ENCODE measurements around the gene TMIGD1.

Gene TMIGD1

GRCh38 chr17:30378825-30379302 is 45.0 kb upstream of the TMIGD1 start, which contains the start of gene CPD:
Gene CPD (plus strand): TSS chr17:30378927. CDS start chr17:30378981, 54 bp downstream.
- CTCF ChIA-PET: interaction anchor here (1.7 to 2.2 kb wide), 2 partner anchors 33 to 38 kb away, joined by 3 to 7 read pairs; no protein-coding TSS in a partner anchor
- DNase-seq: peak; percentile 91 to 93 (median 93)
- WGBS (ENCODE audit: insufficient coverage): 0% methylated on average over 53 of the region's 59 CpGs

GRCh38 chr17:30378241-30378824 is 44.5 kb upstream of the TMIGD1 start:
- H3K4me1 ChIP-seq (ENCODE audit: control extremely low read depth in 1 of 4, control insufficient read depth in 4 of 4, insufficient read depth in 4 of 4, low read length in 3 of 4): peaks cover 15 to 29% (median 26%) of the 10 kb centered on the region in 4 experiments
- 1% methylated on average over 28 of the region's 31 CpGs for WGBS (ENCODE audit: insufficient coverage)

More at GRCh38 chr17:30378825-30379302, 45.0 kb upstream of the TMIGD1 start, which contains the start of gene CPD:
- H3K4me1 ChIP-seq (ENCODE audit: control extremely low read depth in 1 of 4, control insufficient read depth in 4 of 4, insufficient read depth in 4 of 4, low read length in 3 of 4): peaks cover 15 to 29% (median 26%) of the 10 kb centered on the region in 4 experiments
- H3K4me3 ChIP-seq (ENCODE audit: control insufficient read depth in 1 of 7, extremely low read depth in 1 of 7, insufficient read depth in 4 of 7, low read depth in 2 of 7, low read length in 6 of 7): peak within 1 kb of the TSS; percentile 78 to 89 (median 82)
- POLR2A ChIA-PET: no interaction called here
- peaks cover 0 to 2% (median 0%) of the 10 kb centered on the region in 4 experiments for H3K36me3 ChIP-seq (ENCODE audit: control insufficient read depth in 4 of 4, insufficient read depth in 4 of 4, low read length in 3 of 4)
- H3K27ac ChIP-seq (ENCODE audit: insufficient read depth in 1 of 2, low read depth in 1 of 2, low read length in 2 of 2, poor library complexity in 1 of 2, severe bottlenecking in 2 of 2): peak within 1 kb of the TSS in 1 of 2 experiments; percentile 18
- peaks cover 0 to 16% (median 9%) of the 10 kb centered on the region in 5 experiments for H3K27me3 ChIP-seq (replicated peaks in 2 of 5; ENCODE audit: control insufficient read depth in 4 of 5, insufficient read depth in 5 of 5, low read length in 4 of 5)
- H3K9me3 ChIP-seq (ENCODE audit: control extremely low read depth in 1 of 5, control insufficient read depth in 4 of 5, insufficient read depth in 2 of 5, low read depth in 1 of 5, low read length in 4 of 5): no peaks in the 10 kb centered on the region

GRCh38 chr17:30377574-30378240 is 43.9 kb upstream of the TMIGD1 start:
- Histone ChIP-seq H3K36me3 (ENCODE audit: control insufficient read depth in 4 of 4, insufficient read depth in 4 of 4, low read length in 3 of 4) (peaks cover 0 to 2% (median 0%) of the 10 kb centered on the region in 4 experiments), H3K27me3 (replicated peaks in 2 of 5; ENCODE audit: control insufficient read depth in 4 of 5, insufficient read depth in 5 of 5, low read length in 4 of 5) (peaks cover 0 to 16% (median 12%) of the 10 kb centered on the region in 5 experiments), H3K4me1 (ENCODE audit: control extremely low read depth in 1 of 4, control insufficient read depth in 4 of 4, insufficient read depth in 4 of 4, low read length in 3 of 4) (peaks cover 15 to 27% (median 26%) of the 10 kb centered on the region in 4 experiments), H3K9me3 (ENCODE audit: control extremely low read depth in 1 of 5, control insufficient read depth in 4 of 5, insufficient read depth in 2 of 5, low read depth in 1 of 5, low read length in 4 of 5) (no peaks in the 10 kb centered on the region), H3K27ac (ENCODE audit: insufficient read depth in 1 of 2, low read depth in 1 of 2, low read length in 2 of 2, poor library complexity in 1 of 2, severe bottlenecking in 2 of 2) (no peak overlapping the region), H3K4me3 (ENCODE audit: control insufficient read depth in 1 of 7, extremely low read depth in 1 of 7, insufficient read depth in 4 of 7, low read depth in 2 of 7, low read length in 6 of 7) (peak overlapping the region in 4 of 7 experiments; percentile 78 to 86 (median 83))
- POLR2A ChIA-PET: interaction anchor here (0.6 kb wide), 1 partner anchor 37 kb away, joined by 4 read pairs; no protein-coding TSS in a partner anchor
- CTCF ChIA-PET: interaction anchor here (0.5 to 2.2 kb wide), 4 partner anchors 9 to 37 kb away, joined by 3 to 7 read pairs (median 3); no protein-coding TSS in a partner anchor
- DNase-seq: no peak
- whole genome bisulfite sequencing (ENCODE audit: insufficient coverage): 95% methylated on average over 4 of the region's 11 CpGs

More at GRCh38 chr17:30378241-30378824, 44.5 kb upstream of the TMIGD1 start:
- ChIA-PET CTCF (interaction anchor here (1.2 to 2.2 kb wide), 3 partner anchors 12 to 37 kb away, joined by 3 to 7 read pairs (median 3); no protein-coding TSS in a partner anchor), POLR2A (interaction anchor here (0.6 kb wide), 1 partner anchor 38 kb away, joined by 4 read pairs; no protein-coding TSS in a partner anchor)
- Histone ChIP-seq H3K9me3 (ENCODE audit: control extremely low read depth in 1 of 5, control insufficient read depth in 4 of 5, insufficient read depth in 2 of 5, low read depth in 1 of 5, low read length in 4 of 5) (no peaks in the 10 kb centered on the region), H3K4me3 (ENCODE audit: control insufficient read depth in 1 of 7, extremely low read depth in 1 of 7, insufficient read depth in 4 of 7, low read depth in 2 of 7, low read length in 6 of 7) (peak overlapping the region; percentile 78 to 89 (median 82)), H3K27me3 (replicated peaks in 2 of 5; ENCODE audit: control insufficient read depth in 4 of 5, insufficient read depth in 5 of 5, low read length in 4 of 5) (peaks cover 0 to 16% (median 10%) of the 10 kb centered on the region in 5 experiments), H3K36me3 (ENCODE audit: control insufficient read depth in 4 of 4, insufficient read depth in 4 of 4, low read length in 3 of 4) (peaks cover 0 to 2% (median 0%) of the 10 kb centered on the region in 4 experiments), H3K27ac (ENCODE audit: insufficient read depth in 1 of 2, low read depth in 1 of 2, low read length in 2 of 2, poor library complexity in 1 of 2, severe bottlenecking in 2 of 2) (no peak overlapping the region)
- DNase-seq: peak; percentile 34 to 68 (median 49)

- no peak for DNase-seq
- H3K27ac ChIP-seq (ENCODE audit: insufficient read depth in 1 of 2, low read depth in 1 of 2, low read length in 2 of 2, poor library complexity in 1 of 2, severe bottlenecking in 2 of 2): no peak overlapping the region
- WGBS (ENCODE audit: insufficient coverage): 88% methylated on average over 8 of the region's 12 CpGs
- ChIA-PET POLR2A (no interaction called here), CTCF (interaction anchor here (1.0 to 2.2 kb wide), 3 partner anchors 8 to 36 kb away, joined by 3 to 7 read pairs (median 3); no protein-coding TSS in a partner anchor)
- no peak overlapping the region for H3K4me3 ChIP-seq (ENCODE audit: control insufficient read depth in 1 of 7, extremely low read depth in 1 of 7, insufficient read depth in 4 of 7, low read depth in 2 of 7, low read length in 6 of 7)
- H3K36me3 ChIP-seq (ENCODE audit: control insufficient read depth in 4 of 4, insufficient read depth in 4 of 4, low read length in 3 of 4): peaks cover 0 to 2% (median 0%) of the 10 kb centered on the region in 4 experiments
- peaks cover 15 to 27% (median 26%) of the 10 kb centered on the region in 4 experiments for H3K4me1 ChIP-seq (ENCODE audit: control extremely low read depth in 1 of 4, control insufficient read depth in 4 of 4, insufficient read depth in 4 of 4, low read length in 3 of 4)
- H3K27me3 ChIP-seq (replicated peaks in 2 of 5; ENCODE audit: control insufficient read depth in 4 of 5, insufficient read depth in 5 of 5, low read length in 4 of 5): peaks cover 0 to 16% (median 12%) of the 10 kb centered on the region in 5 experiments
- no peaks in the 10 kb centered on the region for H3K9me3 ChIP-seq (ENCODE audit: control extremely low read depth in 1 of 5, control insufficient read depth in 4 of 5, insufficient read depth in 2 of 5, low read depth in 1 of 5, low read length in 4 of 5)
Observed at GRCh38 chr17:30376621-30377452, 43.0 kb upstream of the TMIGD1 start.

GRCh38 chr17:30375661-30376060 is 41.8 kb upstream of the TMIGD1 start:
- CTCF ChIA-PET: no interaction called here
- no peak for DNase-seq
- H3K27me3 ChIP-seq (replicated peaks in 2 of 5; ENCODE audit: control insufficient read depth in 4 of 5, insufficient read depth in 5 of 5, low read length in 4 of 5): peaks cover 0 to 16% (median 12%) of the 10 kb centered on the region in 5 experiments
- POLR2A ChIA-PET: no interaction called here
- no peak overlapping the region for H3K27ac ChIP-seq (ENCODE audit: insufficient read depth in 1 of 2, low read depth in 1 of 2, low read length in 2 of 2, poor library complexity in 1 of 2, severe bottlenecking in 2 of 2)
- H3K36me3 ChIP-seq (ENCODE audit: control insufficient read depth in 4 of 4, insufficient read depth in 4 of 4, low read length in 3 of 4): no peaks in the 10 kb centered on the region
- no peak overlapping the region for H3K4me3 ChIP-seq (ENCODE audit: control insufficient read depth in 1 of 7, extremely low read depth in 1 of 7, insufficient read depth in 4 of 7, low read depth in 2 of 7, low read length in 6 of 7)
- H3K9me3 ChIP-seq (ENCODE audit: control extremely low read depth in 1 of 5, control insufficient read depth in 4 of 5, insufficient read depth in 2 of 5, low read depth in 1 of 5, low read length in 4 of 5): no peaks in the 10 kb centered on the region
- H3K4me1 ChIP-seq (ENCODE audit: control extremely low read depth in 1 of 4, control insufficient read depth in 4 of 4, insufficient read depth in 4 of 4, low read length in 3 of 4): peaks cover 9 to 23% (median 20%) of the 10 kb centered on the region in 4 experiments
- no CpG with 5 or more reads among the region's 1 CpG for WGBS (ENCODE audit: insufficient coverage)

- peaks cover 0 to 11% (median 9%) of the 10 kb centered on the region in 5 experiments for H3K27me3 ChIP-seq (replicated peaks in 2 of 5; ENCODE audit: control insufficient read depth in 4 of 5, insufficient read depth in 5 of 5, low read length in 4 of 5)
- CTCF ChIA-PET: interaction anchor here (1.5 kb wide), 1 partner anchor 32 kb away, joined by 5 read pairs; no protein-coding TSS in a partner anchor
- no peak overlapping the region for H3K27ac ChIP-seq (ENCODE audit: insufficient read depth in 1 of 2, low read depth in 1 of 2, low read length in 2 of 2, poor library complexity in 1 of 2, severe bottlenecking in 2 of 2)
- peak in 1 of 3 donors; percentile 17 for DNase-seq
- H3K4me3 ChIP-seq (ENCODE audit: control insufficient read depth in 1 of 7, extremely low read depth in 1 of 7, insufficient read depth in 4 of 7, low read depth in 2 of 7, low read length in 6 of 7): no peak overlapping the region
- POLR2A ChIA-PET: no interaction called here
- WGBS (ENCODE audit: insufficient coverage): no CpG with 5 or more reads among the region's 2 CpGs
- H3K9me3 ChIP-seq (ENCODE audit: control extremely low read depth in 1 of 5, control insufficient read depth in 4 of 5, insufficient read depth in 2 of 5, low read depth in 1 of 5, low read length in 4 of 5): no peaks in the 10 kb centered on the region
- H3K4me1 ChIP-seq (ENCODE audit: control extremely low read depth in 1 of 4, control insufficient read depth in 4 of 4, insufficient read depth in 4 of 4, low read length in 3 of 4): peaks cover 0 to 2% (median 0%) of the 10 kb centered on the region in 4 experiments
- no peaks in the 10 kb centered on the region for H3K36me3 ChIP-seq (ENCODE audit: control insufficient read depth in 4 of 4, insufficient read depth in 4 of 4, low read length in 3 of 4)
Observed at GRCh38 chr17:30372755-30373154, 38.9 kb upstream of the TMIGD1 start.
